ENCODE results near the gene SPATA21. TPM values are rescaled to one million over a fixed set of nuclear protein-coding genes. Genes with fewer than 3 reads are reported as not detected.

The SPATA21 gene
- total and polyA plus RNA-seq, 10 of the 15 experiments (the other 5 are each of a cell fraction or from before 2014, with no cell fraction given) = 0.05 to 1.1 (median 0.24) TPM; not detected in 1

GRCh38 chr1:16445052-16445451 is 7.8 kb upstream of the SPATA21 start:
- Histone ChIP-seq H3K79me2 (ENCODE audit: control insufficient read depth, insufficient read depth, low read length) (peaks cover 41% of the 10 kb centered on the region), H3K4me3 (no peak overlapping the region), H3K9ac (ENCODE audit: control insufficient read depth, insufficient read depth, low read length) (no peak overlapping the region), H3K4me1 (ENCODE audit: control insufficient read depth, insufficient read depth, low read length) (peaks cover 26% of the 10 kb centered on the region), H3K27ac (ENCODE audit: control insufficient read depth, insufficient read depth) (no peak overlapping the region), H3K9me3 (replicated peaks; ENCODE audit: control insufficient read depth, insufficient read depth, low read length) (no peaks in the 10 kb centered on the region), H3K27me3 (replicated peaks in 1 of 2; ENCODE audit: control insufficient read depth in 2 of 2, insufficient read depth in 2 of 2, low read length in 1 of 2) (no peaks in the 10 kb centered on the region), H3K4me2 (ENCODE audit: control insufficient read depth, insufficient read depth) (no peak overlapping the region), H4K20me1 (ENCODE audit: control insufficient read depth, insufficient read depth) (no peaks in the 10 kb centered on the region), H3K36me3 (ENCODE audit: control insufficient read depth in 2 of 2, insufficient read depth in 2 of 2, low read length in 1 of 2) (peaks cover 15 to 27% of the 10 kb centered on the region in 2 experiments; a peak in 3 of 4 replicates), H2AFZ (ENCODE audit: control insufficient read depth, low read depth, low read length) (no peak overlapping the region)
- intact Hi-C loops (cut with micrococcal nuclease; ENCODE audit: unreplicated experiment) (loop anchor here (10.0 kb wide), 1 partner anchor 510 kb away; no protein-coding TSS in a partner anchor), in situ Hi-C loops (cut with MboI) (no loop called here)
- ATAC-seq (no peak), DNase-seq (ENCODE audit: low read depth, low spot score) (no peak), FAIRE-seq (no peak)
- 75% methylated on average over 4 of the region's 4 CpGs for WGBS (ENCODE audit: insufficient coverage, insufficient replicate concordance, low lambda C conversion rate, missing lambda C conversion rate)
- peak; percentile 76 for TF ChIP-seq NR2F1 (conservative IDR thresholded peaks at IDR 0.05)
- no peak for TF ChIP-seq USF1 (IDR thresholded peaks at IDR 0.05; ENCODE audit: borderline replicate concordance, extremely low read length, insufficient read depth, low read depth, low read length)
- TF ChIP-seq IKZF1 (conservative IDR thresholded peaks at IDR 0.05) = 0 out of 2 replicates have a peak, but pooled peaks have one; percentile 19
- TF ChIP-seq GATAD2B (conservative IDR thresholded peaks at IDR 0.05; ENCODE audit: low read depth) = 0 out of 2 replicates have a peak, but pooled peaks have one; percentile 33
- peak; percentile 65 for TF ChIP-seq MEF2B (IDR thresholded peaks at IDR 0.05; ENCODE audit: partially characterized antibody, poor library complexity, severe bottlenecking)
- BruUV-seq (replicated peaks) = no TSS peak
- CTCF ChIA-PET = interaction anchor here (6.9 kb wide), 1 partner anchor 19 kb away, joined by 40 read pairs; no protein-coding TSS in a partner anchor
- RAD21 ChIA-PET (ENCODE audit: unreplicated experiment) = no interaction called here
- SMC1A ChIA-PET (ENCODE audit: uncharacterized antibody, unreplicated experiment) = interaction anchor here (0.7 to 1.4 kb wide), 3 partner anchors 9 to 24 kb away, joined by 3 to 4 read pairs (median 3); no protein-coding TSS in a partner anchor
- POLR2A ChIA-PET = interaction anchor here (0.7 kb wide), 1 partner anchor 19 kb away, joined by 3 read pairs; no protein-coding TSS in a partner anchor

Data from GM12878 (cell line).